Erythroblast (primary cell): Measurements from ENCODE around the gene IL3.

ENCODE experiments used
- GATA1 ChIP-seq: IDR thresholded peaks from 2 replicates; pipeline ENCODE4 v1.6.1; 2011; ENCODE audit warnings: low read depth, mild to moderate bottlenecking, control low read depth, low read length, moderate library complexity
- POLR2A ChIP-seq: IDR thresholded peaks from 2 replicates; pipeline ENCODE4 v1.6.1; 2011; ENCODE audit warnings: mild to moderate bottlenecking, low read length

DNA sequence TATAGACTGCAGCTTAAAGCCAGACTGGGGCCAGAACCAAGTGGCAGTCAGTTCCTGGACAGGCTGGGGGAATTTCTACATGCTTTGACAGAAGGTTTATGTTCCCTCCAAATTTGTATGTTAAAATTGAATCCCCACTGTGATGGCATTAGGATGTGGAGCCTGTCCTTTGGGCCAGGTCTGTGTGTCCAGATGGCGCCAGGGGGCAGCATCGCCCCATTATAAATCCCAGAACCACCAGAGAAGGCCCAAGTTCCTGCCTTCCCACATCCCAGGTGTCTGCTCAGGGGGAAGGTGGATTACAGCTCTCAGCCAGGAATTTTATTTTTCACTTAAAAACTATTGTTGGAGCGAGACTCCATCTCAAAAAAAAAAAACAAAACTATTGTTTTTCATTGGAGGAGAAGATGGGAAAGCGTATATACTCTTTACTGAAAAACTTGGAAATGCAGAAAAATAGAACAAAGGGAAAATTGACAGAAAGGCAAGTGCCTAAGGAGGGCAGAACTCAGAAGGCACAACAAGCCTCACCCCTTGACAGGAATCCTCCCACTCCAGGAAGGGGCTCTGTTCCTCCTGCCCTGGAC, 5.0 kb downstream of the IL3 start:
- TF ChIP-seq POLR2A (no peak), GATA1 (no peak)
